Smooth muscle cell (in vitro differentiated cells): ENCODE results near the gene EPHA8. TPM values are rescaled to one million over a fixed set of nuclear protein-coding genes. Genes with fewer than 3 reads are reported as not detected.

Experiments
- DNase-seq: peaks from one replicate; lab custom pipeline; 2025; ENCODE audit not compliant: unreplicated experiment; lab: John Stamatoyannopoulos, UW
- H2AFZ ChIP-seq: fragments of 200-600 bp; sonication (generic); 2 replicates; pipeline ENCODE4 v1.6.0; 2016; ENCODE audit warnings: antibody characterized with exemption, low read depth, mild to moderate bottlenecking
- H3F3A ChIP-seq: fragments of 200-600 bp; sonication (generic); 2 replicates; pipeline ENCODE4 v1.6.0; 2017; ENCODE audit warnings: antibody characterized with exemption, low read depth
- H3K27ac ChIP-seq: fragments of 200-600 bp; sonication (generic); 2 replicates; pipeline ENCODE4 v1.5.1; 2016; ENCODE audit warnings: low read depth, mild to moderate bottlenecking
- H3K27me3 ChIP-seq: fragments of 200-600 bp; sonication (generic); 2 replicates; pipeline ENCODE4 v1.6.1; 2016; ENCODE audit warnings: low read depth, mild to moderate bottlenecking
- H3K36me3 ChIP-seq: fragments of 200-600 bp; sonication (generic); 2 replicates; pipeline ENCODE4 v1.5.1; 2016; ENCODE audit warnings: low read depth
- H3K4me1 ChIP-seq: fragments of 200-600 bp; sonication (generic); 2 replicates; pipeline ENCODE4 v1.5.1; 2016; ENCODE audit warnings: low read depth
- H3K4me2 ChIP-seq: fragments of 200-600 bp; sonication (generic); 2 replicates; pipeline ENCODE4 v1.6.0; 2016; ENCODE audit warnings: mild to moderate bottlenecking
- H3K4me3 ChIP-seq: fragments of 200-600 bp; sonication (generic); 2 replicates; pipeline ENCODE4 v1.5.1; 2016; ENCODE audit warnings: mild to moderate bottlenecking
- H3K79me2 ChIP-seq: fragments of 200-600 bp; sonication (generic); 2 replicates; pipeline ENCODE4 v1.6.0; 2016; ENCODE audit warnings: low read depth, mild to moderate bottlenecking
- H3K9ac ChIP-seq: fragments of 200-600 bp; sonication (generic); 2 replicates; pipeline ENCODE4 v1.6.0; 2016; ENCODE audit warnings: low read depth
- H3K9me3 ChIP-seq: fragments of 200-600 bp; sonication (generic); replicated peaks from 2 replicates; pipeline ENCODE4 v1.5.1; 2016; ENCODE audit warnings: low read depth
- H4K20me1 ChIP-seq: fragments of 200-600 bp; sonication (generic); 2 replicates; pipeline ENCODE4 v1.6.0; 2016; ENCODE audit warnings: low read depth
- CTCF ChIP-seq: fragments of 200-600 bp; sonication (generic); IDR thresholded peaks from 2 replicates; pipeline ENCODE4 v1.5.1; 2017; ENCODE audit warnings: borderline replicate concordance, mild to moderate bottlenecking, antibody characterized with exemption; ENCODE audit not compliant: insufficient read depth, poor library complexity, severe bottlenecking
- WGBS: methylation state at CpG from one replicate; pipeline ENCODE4 v1.1.7; 2016; ENCODE audit warnings: low lambda C conversion rate; 5-methylcytosine and 5-hydroxymethylcytosine counted together
- polyA plus RNA-seq: library from polyadenylated mRNA; unstranded; fragments of >200 nt; fragmentation: Nextera tagmentation; extraction: Ambion mirVana; gene quantifications from 2 replicates; pipeline ENCODE4 v1.2.1, GENCODE V29; 2016
- total RNA-seq: library from RNA; depleted of rRNA; stranded (reverse); fragments of >200 nt; gene quantifications from 2 replicates; pipeline ENCODE4 v1.2.3, GENCODE V29; 2014

EPHA8 gene
- total and polyA plus RNA-seq, 2 experiments from 2014 or later = not detected

DNA sequence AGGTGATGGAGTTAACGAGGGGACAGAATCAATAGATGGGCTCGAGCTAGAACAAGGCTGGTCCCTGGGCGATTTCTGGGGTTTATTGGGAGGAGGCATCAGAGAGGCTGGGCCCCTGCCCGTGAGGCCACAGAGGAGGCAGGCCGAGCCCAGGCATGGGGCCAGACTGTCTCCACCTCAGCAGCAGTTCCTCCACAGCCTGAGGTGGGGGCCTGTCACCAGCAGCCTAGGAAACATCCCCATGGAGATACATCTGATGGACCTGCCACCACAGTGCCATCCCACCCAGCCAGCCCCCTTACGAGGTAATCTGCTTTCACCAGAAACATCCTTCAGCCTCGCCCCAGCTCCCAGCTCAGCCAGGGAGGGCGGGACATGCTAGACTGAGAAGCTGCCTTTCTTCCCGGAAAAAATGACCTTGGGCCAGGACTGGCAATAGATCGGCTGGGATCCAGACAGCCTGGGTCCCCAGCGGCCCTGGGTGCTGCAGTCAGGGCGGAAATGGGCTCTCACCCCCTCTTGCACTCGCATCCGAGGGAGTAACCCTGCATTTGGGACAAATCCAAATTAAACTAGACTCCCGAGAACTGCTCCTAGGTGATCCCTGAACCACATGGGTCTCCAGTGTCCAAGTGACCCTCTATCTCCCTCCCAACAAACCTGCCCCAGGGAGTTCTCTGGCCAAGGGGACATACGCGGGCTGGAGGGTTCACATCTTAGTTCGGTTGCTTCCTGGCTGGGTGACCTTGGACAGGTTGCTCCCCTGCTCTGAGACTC is 10.0 kb upstream of the EPHA8 start:
- H3K27me3 ChIP-seq = peaks cover 69% of the 10 kb centered on the region
- no peaks in the 10 kb centered on the region for H3F3A ChIP-seq
- H3K9ac ChIP-seq = no peak overlapping the region
- no peak overlapping the region for H2AFZ ChIP-seq
- no peaks in the 10 kb centered on the region for H4K20me1 ChIP-seq
- no peak for TF ChIP-seq CTCF
- no peaks in the 10 kb centered on the region for H3K36me3 ChIP-seq
- no peaks in the 10 kb centered on the region for H3K79me2 ChIP-seq
- no peaks in the 10 kb centered on the region for H3K9me3 ChIP-seq
- H3K4me3 ChIP-seq = no peak overlapping the region
- H3K27ac ChIP-seq = no peak overlapping the region
- H3K4me2 ChIP-seq = no peak overlapping the region
- DNase-seq = no peak
- no peaks in the 10 kb centered on the region for H3K4me1 ChIP-seq
- WGBS = 83% methylated on average over 18 of the region's 18 CpGs

GRCh38 chr1:22553991-22554522 is 9.2 kb upstream of the EPHA8 start:
- H3K9me3 ChIP-seq = no peaks in the 10 kb centered on the region
- no peak overlapping the region for H3K4me3 ChIP-seq
- TF ChIP-seq CTCF = no peak
- H3F3A ChIP-seq = no peaks in the 10 kb centered on the region
- H3K4me2 ChIP-seq = no peak overlapping the region
- no peaks in the 10 kb centered on the region for H3K4me1 ChIP-seq
- H4K20me1 ChIP-seq = no peaks in the 10 kb centered on the region
- H3K36me3 ChIP-seq = no peaks in the 10 kb centered on the region
- WGBS = 78% methylated on average over 8 of the region's 8 CpGs
- peaks cover 71% of the 10 kb centered on the region for H3K27me3 ChIP-seq
- H2AFZ ChIP-seq = no peak overlapping the region
- no peak for DNase-seq
- no peak overlapping the region for H3K9ac ChIP-seq
- H3K27ac ChIP-seq = no peak overlapping the region
- no peaks in the 10 kb centered on the region for H3K79me2 ChIP-seq

- Histone ChIP-seq H3K4me1 (no peaks in the 10 kb centered on the region), H3K27me3 (peaks cover 78% of the 10 kb centered on the region), H4K20me1 (no peaks in the 10 kb centered on the region), H3K9me3 (no peaks in the 10 kb centered on the region), H3K4me2 (no peak overlapping the region), H3K79me2 (no peaks in the 10 kb centered on the region), H3K9ac (no peak overlapping the region), H3K4me3 (no peak overlapping the region), H3K36me3 (no peaks in the 10 kb centered on the region), H3K27ac (no peak overlapping the region), H2AFZ (no peak overlapping the region), H3F3A (no peaks in the 10 kb centered on the region)
- no peak for TF ChIP-seq CTCF
- DNase-seq = no peak
- WGBS = 79% methylated on average over 3 of the region's 3 CpGs
These were observed 8.0 kb upstream of the EPHA8 start for GRCh38 chr1:22555371-22555656.

DNA sequence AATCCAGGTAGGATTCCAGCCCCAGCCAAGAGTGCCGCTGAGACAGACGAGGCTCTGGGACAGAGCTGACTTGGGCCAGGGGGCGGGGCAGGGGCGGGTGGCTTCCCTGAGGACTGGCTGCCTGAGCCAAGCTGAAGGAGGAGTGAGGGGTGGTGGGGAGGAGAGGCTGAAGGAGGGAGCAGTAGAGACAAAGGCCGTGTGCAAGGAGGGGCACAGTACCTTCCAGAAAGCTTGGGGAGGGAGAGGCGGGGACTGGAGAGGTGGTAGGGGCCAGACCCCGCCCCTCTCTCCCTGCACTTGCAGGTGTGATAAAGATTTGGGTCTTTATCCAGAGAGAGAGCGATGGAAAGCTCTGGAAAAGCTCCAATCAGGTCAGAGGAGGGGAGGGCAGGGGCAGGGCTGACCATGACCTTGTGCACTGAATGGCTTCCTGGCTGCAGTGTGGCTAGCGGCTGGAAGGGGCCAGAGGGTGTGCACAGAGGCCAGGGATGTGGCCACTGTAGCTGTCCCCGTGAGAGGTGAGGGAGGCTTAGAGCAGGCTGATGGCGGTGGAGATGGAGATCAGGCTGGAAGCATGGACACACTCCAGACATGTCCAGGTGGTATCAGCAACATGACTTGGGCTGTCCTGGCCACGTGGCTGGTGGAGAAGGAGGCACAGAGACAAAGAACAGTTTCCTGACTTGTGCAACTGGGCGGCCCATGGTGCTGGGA is 6.7 kb upstream of the EPHA8 start:
- no peak overlapping the region for H3K9ac ChIP-seq
- peaks cover 84% of the 10 kb centered on the region for H3K27me3 ChIP-seq
- TF ChIP-seq CTCF = no peak
- no peaks in the 10 kb centered on the region for H3F3A ChIP-seq
- no peak overlapping the region for H3K4me2 ChIP-seq
- no peaks in the 10 kb centered on the region for H3K4me1 ChIP-seq
- no peaks in the 10 kb centered on the region for H3K36me3 ChIP-seq
- no peaks in the 10 kb centered on the region for H3K9me3 ChIP-seq
- H2AFZ ChIP-seq = no peak overlapping the region
- 37% methylated on average over 12 of the region's 13 CpGs for WGBS
- no peak overlapping the region for H3K27ac ChIP-seq
- no peak overlapping the region for H3K4me3 ChIP-seq
- H4K20me1 ChIP-seq = no peaks in the 10 kb centered on the region
- DNase-seq = no peak
- no peaks in the 10 kb centered on the region for H3K79me2 ChIP-seq
